GM12865 (cell line): ENCODE results near the gene CAD.

Experiments used
- DNase-seq: peaks from one replicate; pipeline ENCODE4 v3.0.0; 2010; ENCODE audit warnings: low read depth
- H3K4me3 ChIP-seq: 2 replicates; pipeline ENCODE4 v1.5.1; 2011; ENCODE audit warnings: mild to moderate bottlenecking, low read depth, low read length, control low read depth
- CTCF ChIP-seq: IDR thresholded peaks from 2 replicates; pipeline ENCODE4 v1.5.1; 2011; ENCODE audit warnings: low read length, control low read depth, low read depth, inconsistent platforms; ENCODE audit not compliant: insufficient read depth; ENCODE audit errors: missing control alignments

CAD gene

GRCh38 chr2:27255187-27255586 lies 38.0 kb downstream of the CAD start:
- TF ChIP-seq CTCF: no peak
- no peak for DNase-seq
- no peak overlapping the region for H3K4me3 ChIP-seq

- no peak overlapping the region for H3K4me3 ChIP-seq
- no peak for DNase-seq
- TF ChIP-seq CTCF: no peak
Observed at GRCh38 chr2:27255660-27256059, 38.5 kb downstream of the CAD start.

- no peak overlapping the region for H3K4me3 ChIP-seq
- DNase-seq: no peak
- TF ChIP-seq CTCF: no peak
Observed at GRCh38 chr2:27256855-27257454, 39.8 kb downstream of the CAD start.

GRCh38 chr2:27258051-27258450 lies 40.9 kb downstream of the CAD start:
- TF ChIP-seq CTCF: no peak
- no peak for DNase-seq
- no peak overlapping the region for H3K4me3 ChIP-seq

- H3K4me3 ChIP-seq: no peak overlapping the region
Observed at GRCh38 chr2:27261241-27261925, 44.2 kb downstream of the CAD start.

GRCh38 chr2:27261926-27262298 lies 44.7 kb downstream of the CAD start:
- no peak overlapping the region for H3K4me3 ChIP-seq
- TF ChIP-seq CTCF: no peak
- no peak for DNase-seq

More at GRCh38 chr2:27261241-27261925, 44.2 kb downstream of the CAD start:
- no peak for DNase-seq
- no peak for TF ChIP-seq CTCF
